ENCODE measurements around the gene KRIT1. TPM values are rescaled to one million over a fixed set of nuclear protein-coding genes. Genes with fewer than 3 reads are reported as not detected.

Gene KRIT1
- total and polyA plus RNA-seq, 8 donors: 4.1 to 249 (median 34.2) TPM

DNA sequence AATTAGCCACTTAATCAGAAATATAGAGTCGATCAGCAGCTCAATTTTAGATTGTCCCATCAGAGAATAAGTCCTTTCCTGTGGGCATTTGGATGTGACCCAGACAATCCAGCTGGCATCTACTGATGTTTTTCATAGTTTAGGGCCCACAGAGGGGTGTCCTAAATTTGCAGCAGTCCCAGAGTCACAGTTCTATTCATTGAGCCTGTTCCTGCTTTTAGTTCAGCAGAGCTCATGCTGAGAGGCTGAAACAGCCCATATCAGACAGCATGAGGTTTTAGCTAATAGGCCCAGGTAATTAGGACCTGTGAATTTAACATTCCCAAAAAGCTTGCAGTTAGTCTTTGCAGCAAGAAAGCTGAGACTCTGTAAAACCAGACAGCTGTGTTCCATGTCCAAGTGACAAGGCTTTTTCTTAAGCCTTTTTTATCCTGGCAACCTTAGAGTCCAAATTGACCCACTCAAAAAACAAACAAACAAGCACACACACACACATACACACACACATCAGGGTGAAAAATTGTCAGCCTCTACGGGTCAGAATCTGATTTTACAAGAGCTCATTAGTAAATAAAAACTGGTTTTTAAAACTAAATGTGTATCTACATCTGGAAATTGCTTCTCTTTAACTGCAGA lies 33.8 kb upstream of the KRIT1 start:
- no peak for TF ChIP-seq POLR2AphosphoS5 (IDR thresholded peaks at IDR 0.05)
- TF ChIP-seq, protein P1, sequence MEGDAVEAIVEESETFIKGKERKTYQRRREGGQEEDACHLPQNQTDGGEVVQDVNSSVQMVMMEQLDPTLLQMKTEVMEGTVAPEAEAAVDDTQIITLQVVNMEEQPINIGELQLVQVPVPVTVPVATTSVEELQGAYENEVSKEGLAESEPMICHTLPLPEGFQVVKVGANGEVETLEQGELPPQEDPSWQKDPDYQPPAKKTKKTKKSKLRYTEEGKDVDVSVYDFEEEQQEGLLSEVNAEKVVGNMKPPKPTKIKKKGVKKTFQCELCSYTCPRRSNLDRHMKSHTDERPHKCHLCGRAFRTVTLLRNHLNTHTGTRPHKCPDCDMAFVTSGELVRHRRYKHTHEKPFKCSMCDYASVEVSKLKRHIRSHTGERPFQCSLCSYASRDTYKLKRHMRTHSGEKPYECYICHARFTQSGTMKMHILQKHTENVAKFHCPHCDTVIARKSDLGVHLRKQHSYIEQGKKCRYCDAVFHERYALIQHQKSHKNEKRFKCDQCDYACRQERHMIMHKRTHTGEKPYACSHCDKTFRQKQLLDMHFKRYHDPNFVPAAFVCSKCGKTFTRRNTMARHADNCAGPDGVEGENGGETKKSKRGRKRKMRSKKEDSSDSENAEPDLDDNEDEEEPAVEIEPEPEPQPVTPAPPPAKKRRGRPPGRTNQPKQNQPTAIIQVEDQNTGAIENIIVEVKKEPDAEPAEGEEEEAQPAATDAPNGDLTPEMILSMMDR (IDR thresholded peaks at IDR 0.05): no peak
- no peak for TF ChIP-seq EP300 (IDR thresholded peaks at IDR 0.05)
- TF ChIP-seq POLR2A (IDR thresholded peaks at IDR 0.05): no peak
- no peak overlapping the region for H3K4me3 ChIP-seq
- DNase-seq: no peak
- no peaks in the 10 kb centered on the region for H3K9me3 ChIP-seq
- no peaks in the 10 kb centered on the region for H3K36me3 ChIP-seq
- WGBS, 5 donors: 43 to 62% (median 48%) methylated on average over 2 of the region's 2 CpGs
- H3K27ac ChIP-seq: no peak overlapping the region
- intact Hi-C loops (cut with DNase I; ENCODE audit: low total_unique reads): no loop called here
- peaks cover 0 to 33% (median 11%) of the 10 kb centered on the region in 4 donors for H3K4me1 ChIP-seq
- H3K27me3 ChIP-seq: no peaks in the 10 kb centered on the region

DNA sequence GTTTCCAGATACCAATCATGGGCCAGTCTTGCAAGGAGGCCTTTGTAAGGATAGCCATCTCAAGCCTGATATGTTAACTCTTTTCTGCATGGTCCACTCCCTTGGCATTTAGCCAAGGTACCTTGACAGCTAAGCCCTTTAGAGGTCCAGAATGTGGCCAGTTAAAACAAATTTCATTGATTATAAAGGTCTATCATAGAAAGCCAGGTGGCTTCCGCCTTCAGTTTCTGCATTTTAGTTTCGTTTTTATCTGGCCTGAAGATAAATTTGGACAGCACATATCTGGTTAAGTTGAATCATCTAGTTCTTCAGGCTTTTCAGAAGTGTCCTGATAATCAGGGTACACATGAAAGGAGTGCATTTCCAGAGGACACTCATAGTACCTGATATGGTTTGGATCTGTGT lies 30.7 kb upstream of the KRIT1 start:
- H3K9me3 ChIP-seq: no peaks in the 10 kb centered on the region
- no peak overlapping the region for H3K4me3 ChIP-seq
- no peak for DNase-seq
- TF ChIP-seq POLR2A (IDR thresholded peaks at IDR 0.05) (no peak), POLR2AphosphoS5 (IDR thresholded peaks at IDR 0.05) (no peak), EP300 (IDR thresholded peaks at IDR 0.05) (no peak)
- TF ChIP-seq, protein P1 (IDR thresholded peaks at IDR 0.05): no peak
- H3K4me1 ChIP-seq: peaks cover 0 to 10% (median 4%) of the 10 kb centered on the region in 4 donors
- intact Hi-C loops (cut with DNase I; ENCODE audit: low total_unique reads): no loop called here
- no peaks in the 10 kb centered on the region for H3K36me3 ChIP-seq
- H3K27me3 ChIP-seq: no peaks in the 10 kb centered on the region
- WGBS, 5 donors: 77 to 86% (median 83%) methylated on average over 2 of the region's 2 CpGs
- H3K27ac ChIP-seq: no peak overlapping the region

DNA sequence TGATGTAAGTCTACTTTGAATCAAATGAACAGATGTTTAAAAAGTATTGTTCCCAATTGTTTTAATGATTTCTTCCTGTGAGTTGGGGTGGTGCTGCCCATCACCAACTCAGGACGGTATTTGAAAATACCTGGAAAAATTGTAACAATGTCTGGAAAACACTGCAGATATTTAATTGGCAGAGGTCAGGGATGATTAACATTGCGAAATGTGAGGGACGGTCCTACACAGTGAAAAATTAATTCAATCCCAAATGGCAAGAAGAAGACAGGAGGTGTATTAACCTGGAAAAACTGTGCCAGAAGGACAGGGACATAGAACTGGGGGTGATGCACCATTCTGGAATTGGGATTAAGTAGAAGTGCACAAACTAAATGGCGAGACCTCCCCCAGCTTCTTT lies 29.6 kb upstream of the KRIT1 start:
- peaks cover 0 to 10% (median 4%) of the 10 kb centered on the region in 4 donors for H3K4me1 ChIP-seq
- intact Hi-C loops (cut with DNase I; ENCODE audit: low total_unique reads): no loop called here

DNA sequence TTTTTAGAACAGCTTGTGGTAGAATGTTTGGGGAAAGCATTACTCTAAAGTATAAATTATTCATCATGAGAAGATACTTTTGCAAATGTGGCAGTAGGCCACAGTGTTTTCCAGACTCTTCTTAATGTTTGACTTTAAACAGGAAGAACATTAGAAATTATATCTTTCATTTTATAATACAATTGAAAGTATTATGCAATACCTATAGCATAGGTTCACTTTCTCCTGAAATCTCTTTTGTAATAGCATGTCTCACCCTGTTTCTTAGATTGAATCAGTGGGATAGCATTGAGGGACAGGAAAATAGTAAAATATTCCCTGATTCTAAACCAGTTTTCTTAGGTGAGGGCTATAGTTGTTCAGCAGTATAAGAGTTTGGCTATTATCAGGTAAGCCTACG lies 23.2 kb upstream of the KRIT1 start:
- intact Hi-C loops (cut with DNase I; ENCODE audit: low total_unique reads): no loop called here
- Histone ChIP-seq H3K27me3 (no peaks in the 10 kb centered on the region), H3K9me3 (no peaks in the 10 kb centered on the region), H3K36me3 (no peaks in the 10 kb centered on the region), H3K4me1 (peaks cover 0 to 5% (median 0%) of the 10 kb centered on the region in 4 donors), H3K4me3 (no peak overlapping the region), H3K27ac (no peak overlapping the region)
- WGBS, 5 donors: 92 to 98% (median 94%) methylated on average over 1 of the region's 1 CpG
- no peak for DNase-seq
- TF ChIP-seq POLR2A (IDR thresholded peaks at IDR 0.05): no peak
- no peak for TF ChIP-seq EP300 (IDR thresholded peaks at IDR 0.05)
- no peak for TF ChIP-seq POLR2AphosphoS5 (IDR thresholded peaks at IDR 0.05)
- TF ChIP-seq, protein P1 (IDR thresholded peaks at IDR 0.05): no peak

More for the DNA sequence above, 29.6 kb upstream of the KRIT1 start:
- TF ChIP-seq POLR2A (IDR thresholded peaks at IDR 0.05) (no peak), EP300 (IDR thresholded peaks at IDR 0.05) (no peak), POLR2AphosphoS5 (IDR thresholded peaks at IDR 0.05) (no peak)
- TF ChIP-seq, protein P1 (IDR thresholded peaks at IDR 0.05): no peak
- H3K4me3 ChIP-seq: no peak overlapping the region
- no peak overlapping the region for H3K27ac ChIP-seq
- H3K27me3 ChIP-seq: no peaks in the 10 kb centered on the region
- WGBS, 5 donors: 94 to 98% (median 96%) methylated on average over 4 of the region's 4 CpGs
- H3K36me3 ChIP-seq: no peaks in the 10 kb centered on the region
- DNase-seq: no peak
- H3K9me3 ChIP-seq: no peaks in the 10 kb centered on the region

Data from stomach (tissue), 9 donors.